KMS-11 (cell line): ENCODE measurements around the gene GRIK3.

ENCODE experiments used
- H2AFZ ChIP-seq: fragments of 200-600 bp; sonication (generic); 2 replicates; pipeline ENCODE4 v1.6.1; 2016; ENCODE audit warnings: antibody characterized with exemption, mixed run types, low read depth
- H3K27ac ChIP-seq: fragments of 200-600 bp; sonication (generic); 2 replicates; pipeline ENCODE4 v1.6.1; 2016; ENCODE audit warnings: mild to moderate bottlenecking, mixed run types
- H3K27me3 ChIP-seq: fragments of 200-600 bp; sonication (generic); 2 replicates; pipeline ENCODE4 v1.6.1; 2017; ENCODE audit warnings: mild to moderate bottlenecking, low read depth, mixed run types, moderate library complexity; ENCODE audit not compliant: insufficient read depth
- H3K36me3 ChIP-seq: fragments of 200-600 bp; sonication (generic); 2 replicates; pipeline ENCODE4 v1.6.1; 2017; ENCODE audit warnings: mild to moderate bottlenecking, mixed run types; ENCODE audit not compliant: insufficient read depth
- H3K4me1 ChIP-seq: fragments of 200-600 bp; sonication (generic); 2 replicates; pipeline ENCODE4 v1.6.1; 2016; ENCODE audit warnings: mild to moderate bottlenecking, low read depth, mixed run types; ENCODE audit not compliant: poor library complexity, severe bottlenecking
- H3K4me2 ChIP-seq: fragments of 200-600 bp; sonication (generic); 2 replicates; pipeline ENCODE4 v1.7.0; 2016; ENCODE audit warnings: mild to moderate bottlenecking, mixed run types
- H3K4me3 ChIP-seq: fragments of 200-600 bp; sonication (generic); IDR thresholded peaks from 2 replicates; pipeline ENCODE4 v1.6.1; 2017; ENCODE audit warnings: low read depth, low read length, mixed read lengths; ENCODE audit not compliant: insufficient read depth
- H3K79me2 ChIP-seq: fragments of 200-600 bp; sonication (generic); 2 replicates; pipeline ENCODE4 v1.6.1; 2016; ENCODE audit warnings: low read depth, mixed run types; ENCODE audit not compliant: insufficient read depth
- H3K9ac ChIP-seq: fragments of 200-600 bp; sonication (generic); 2 replicates; pipeline ENCODE4 v1.6.1; 2016; ENCODE audit warnings: mild to moderate bottlenecking, mixed run types
- H4K20me1 ChIP-seq: fragments of 200-600 bp; sonication (generic); 2 replicates; pipeline ENCODE4 v1.6.1; 2016; ENCODE audit warnings: mild to moderate bottlenecking, mixed run types; ENCODE audit not compliant: insufficient read depth
- TF ChIP-seq, protein P1 (sequence below): fragments of 200-600 bp; sonication (generic); conservative IDR thresholded peaks from 2 replicates; pipeline ENCODE4 v1.6.1; 2017; ENCODE audit warnings: low read depth, mild to moderate bottlenecking, antibody characterized with exemption, low read length, moderate library complexity, mixed read lengths

GRIK3 gene

DNA sequence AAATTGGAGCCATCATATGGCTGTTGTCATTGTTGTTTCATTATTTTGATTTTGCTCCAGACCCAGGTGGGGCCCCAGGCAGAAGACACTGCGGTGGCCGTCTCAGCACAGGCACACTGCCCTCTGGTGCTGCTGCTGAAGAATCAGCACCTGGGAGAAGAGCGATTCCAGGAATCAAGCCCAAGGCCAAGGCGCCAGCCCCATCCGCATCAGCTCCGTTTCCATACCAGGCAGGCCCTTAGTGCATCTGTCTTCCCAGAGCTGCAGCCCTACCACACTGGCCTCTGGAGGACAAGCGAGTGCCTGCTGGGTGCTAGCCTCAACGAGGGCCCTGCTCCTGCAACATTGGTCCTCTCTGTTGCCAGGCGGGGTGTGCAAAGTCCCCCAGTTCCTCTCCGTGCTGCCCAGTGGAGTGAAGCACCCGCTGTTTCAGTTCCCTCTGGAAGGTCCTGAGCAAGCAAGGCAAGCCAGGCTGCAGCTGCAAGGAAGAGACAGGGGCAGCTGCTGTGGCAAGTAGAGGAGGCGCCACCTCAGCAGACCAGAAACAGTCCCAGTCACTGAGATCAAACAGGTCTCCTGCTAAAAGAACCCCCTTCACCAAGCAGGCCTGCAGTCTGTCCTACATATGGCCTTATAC, 5.2 kb downstream of the GRIK3 start:
- Histone ChIP-seq H3K9ac (no peak overlapping the region), H2AFZ (no peak overlapping the region), H3K4me1 (no peaks in the 10 kb centered on the region), H3K79me2 (no peaks in the 10 kb centered on the region), H3K4me2 (no peak overlapping the region), H4K20me1 (no peaks in the 10 kb centered on the region), H3K27ac (no peak overlapping the region), H3K36me3 (no peaks in the 10 kb centered on the region), H3K4me3 (no peak overlapping the region), H3K27me3 (peaks cover 13% of the 10 kb centered on the region; the same call in 1 of the 2 replicates)
- TF ChIP-seq, protein P1, sequence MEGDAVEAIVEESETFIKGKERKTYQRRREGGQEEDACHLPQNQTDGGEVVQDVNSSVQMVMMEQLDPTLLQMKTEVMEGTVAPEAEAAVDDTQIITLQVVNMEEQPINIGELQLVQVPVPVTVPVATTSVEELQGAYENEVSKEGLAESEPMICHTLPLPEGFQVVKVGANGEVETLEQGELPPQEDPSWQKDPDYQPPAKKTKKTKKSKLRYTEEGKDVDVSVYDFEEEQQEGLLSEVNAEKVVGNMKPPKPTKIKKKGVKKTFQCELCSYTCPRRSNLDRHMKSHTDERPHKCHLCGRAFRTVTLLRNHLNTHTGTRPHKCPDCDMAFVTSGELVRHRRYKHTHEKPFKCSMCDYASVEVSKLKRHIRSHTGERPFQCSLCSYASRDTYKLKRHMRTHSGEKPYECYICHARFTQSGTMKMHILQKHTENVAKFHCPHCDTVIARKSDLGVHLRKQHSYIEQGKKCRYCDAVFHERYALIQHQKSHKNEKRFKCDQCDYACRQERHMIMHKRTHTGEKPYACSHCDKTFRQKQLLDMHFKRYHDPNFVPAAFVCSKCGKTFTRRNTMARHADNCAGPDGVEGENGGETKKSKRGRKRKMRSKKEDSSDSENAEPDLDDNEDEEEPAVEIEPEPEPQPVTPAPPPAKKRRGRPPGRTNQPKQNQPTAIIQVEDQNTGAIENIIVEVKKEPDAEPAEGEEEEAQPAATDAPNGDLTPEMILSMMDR = no peak

DNA sequence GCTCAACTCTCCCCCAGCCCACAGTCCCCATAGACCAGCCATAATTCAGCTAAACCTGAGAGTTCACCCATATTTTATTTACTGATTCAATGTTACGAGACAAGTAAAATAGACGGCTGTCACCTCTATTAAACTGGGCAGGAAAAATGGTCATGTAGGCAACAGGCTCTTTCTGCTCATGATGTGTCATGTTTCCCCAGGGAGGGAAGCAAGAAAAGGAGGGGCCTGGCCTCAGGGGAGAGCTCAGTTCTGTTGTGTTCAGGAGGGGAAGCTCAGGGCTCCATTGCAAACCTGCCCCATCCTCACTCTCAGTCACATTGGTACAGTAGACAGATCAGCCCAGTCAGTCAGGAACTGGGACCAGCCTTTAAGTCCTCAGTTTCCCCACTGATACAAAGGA, 12.8 kb downstream of the GRIK3 start:
- Histone ChIP-seq H4K20me1 (no peaks in the 10 kb centered on the region), H3K4me3 (no peak overlapping the region), H3K27me3 (peaks cover 12% of the 10 kb centered on the region; the same call in 1 of the 2 replicates), H3K27ac (no peak overlapping the region), H3K9ac (no peak overlapping the region), H3K4me2 (no peak overlapping the region), H2AFZ (no peak overlapping the region), H3K4me1 (no peaks in the 10 kb centered on the region), H3K36me3 (no peaks in the 10 kb centered on the region), H3K79me2 (no peaks in the 10 kb centered on the region)
- TF ChIP-seq, protein P1 = no peak

DNA sequence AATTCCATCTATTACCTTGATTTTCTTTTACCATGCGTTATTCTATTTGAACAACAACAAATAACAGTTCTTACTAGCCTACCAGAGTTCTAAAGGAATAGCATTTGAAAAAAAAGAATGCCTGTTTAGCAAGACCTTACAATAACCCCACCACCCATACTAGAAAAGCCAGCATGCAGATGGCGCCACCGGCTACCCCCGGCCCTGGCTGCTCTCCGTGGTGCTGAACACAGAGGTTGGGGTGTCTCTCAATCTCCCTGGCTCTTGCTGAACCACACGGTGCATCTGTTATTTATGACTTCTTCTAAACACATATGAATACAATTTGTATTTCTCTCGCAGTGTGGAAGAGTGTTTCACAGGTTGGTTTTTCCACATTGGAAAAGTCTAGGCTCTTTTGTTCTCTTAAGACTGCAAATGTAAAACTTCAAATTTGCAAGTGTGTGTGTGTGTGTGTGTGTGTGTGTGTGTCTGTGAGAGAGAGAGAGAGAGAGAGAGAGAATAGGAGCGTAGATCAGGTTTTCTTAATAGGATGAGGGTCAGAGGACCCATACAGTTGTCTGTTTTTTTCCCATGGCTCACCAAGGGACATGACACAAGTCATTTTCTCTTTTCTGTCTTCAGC, 13.6 kb downstream of the GRIK3 start:
- Histone ChIP-seq H2AFZ (no peak overlapping the region), H4K20me1 (no peaks in the 10 kb centered on the region), H3K36me3 (no peaks in the 10 kb centered on the region), H3K27ac (no peak overlapping the region), H3K27me3 (peaks cover 8% of the 10 kb centered on the region; the same call in 1 of the 2 replicates), H3K4me2 (no peak overlapping the region), H3K79me2 (no peaks in the 10 kb centered on the region), H3K9ac (no peak overlapping the region), H3K4me3 (no peak overlapping the region), H3K4me1 (no peaks in the 10 kb centered on the region)
- TF ChIP-seq, protein P1 = no peak

DNA sequence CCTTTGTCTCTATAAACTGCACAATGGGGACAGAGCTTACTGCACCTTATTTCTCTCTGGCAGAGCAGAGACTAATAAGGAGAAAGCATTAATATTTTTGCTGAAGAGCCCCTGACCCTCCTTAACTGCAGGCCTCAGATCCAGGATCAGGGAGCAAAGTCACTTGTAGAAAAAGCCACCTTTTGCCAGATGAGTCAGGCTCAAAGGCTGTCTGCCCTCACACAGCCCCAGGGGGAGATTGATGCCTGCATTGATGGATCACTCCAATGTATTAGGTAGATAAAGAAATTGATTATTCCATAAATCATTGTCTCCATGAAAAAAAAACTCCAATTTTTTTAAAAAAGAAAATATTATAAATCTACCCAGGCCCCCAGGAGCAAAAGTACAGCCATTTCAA, 15.8 kb downstream of the GRIK3 start:
- TF ChIP-seq, protein P1 = no peak
- H3K9ac ChIP-seq = no peak overlapping the region
- H3K4me2 ChIP-seq = no peak overlapping the region

More for the DNA sequence above, 15.8 kb downstream of the GRIK3 start:
- Histone ChIP-seq H3K4me3 (no peak overlapping the region), H3K27ac (no peak overlapping the region), H3K4me1 (no peaks in the 10 kb centered on the region), H4K20me1 (no peaks in the 10 kb centered on the region), H3K79me2 (no peaks in the 10 kb centered on the region), H3K36me3 (no peaks in the 10 kb centered on the region), H3K27me3 (peaks cover 4% of the 10 kb centered on the region; the same call in 1 of the 2 replicates), H2AFZ (no peak overlapping the region)
